Activated CD4-positive, alpha-beta T cell treated with anti-CD3 and anti-CD28 coated beads, Interleukin-2, amount 10 ng/mL, durations not matched to agents 24 days and 14 days (primary cell): Measurements from ENCODE around the gene TPRG1L. TPM values are rescaled to one million over a fixed set of nuclear protein-coding genes. Genes with fewer than 3 reads are reported as not detected.
"Not testable (repeated sequence)": the region's sequence is repeated elsewhere in the genome, so short reads cannot be mapped to it uniquely, and the experiment has no call there.

Experiments
- DNase-seq: peaks from one replicate; pipeline ENCODE4 v3.0.0; 2022
- H3K27ac Mint-ChIP-seq: one replicate; pipeline ENCODE4 v1.8.0; 2022; ENCODE audit warnings: mild to moderate bottlenecking, mixed read lengths
- H3K27me3 Mint-ChIP-seq: one replicate; pipeline ENCODE4 v1.8.0; 2022; ENCODE audit warnings: mixed read lengths
- H3K36me3 Mint-ChIP-seq: one replicate; pipeline ENCODE4 v1.8.0; 2022; ENCODE audit warnings: low read depth, mild to moderate bottlenecking, mixed read lengths
- H3K4me1 Mint-ChIP-seq: one replicate; pipeline ENCODE4 v1.8.0; 2021; ENCODE audit warnings: mixed read lengths
- H3K4me3 Mint-ChIP-seq: one replicate; pipeline ENCODE4 v1.8.0; 2022; ENCODE audit warnings: mild to moderate bottlenecking, moderate library complexity, mixed read lengths
- H3K9me3 Mint-ChIP-seq: one replicate; pipeline ENCODE4 v1.8.0; 2021; ENCODE audit warnings: mixed read lengths
- intact Hi-C: fragments of 100-400 bp; cut with micrococcal nuclease; formaldehyde crosslinking; loops from one replicate; pipeline ENCODE4 v1.15.1; 2023
- total RNA-seq: library from RNA; stranded (reverse); gene quantifications from 2 replicates; pipeline ENCODE4 v1.2.3, GENCODE V29; 2022

TPRG1L gene
- 8.6 and 9.7 TPM in 2 replicates for total RNA-seq

- no peaks in the 10 kb centered on the region for H3K9me3 Mint-ChIP-seq
- peak within 1 kb of the TSS; percentile 94 for H3K4me3 Mint-ChIP-seq
- DNase-seq, result peak; percentile 100
- H3K4me1 Mint-ChIP-seq, result peaks cover 25% of the 10 kb centered on the region
- peaks cover 4% of the 10 kb centered on the region for H3K36me3 Mint-ChIP-seq
- peak within 1 kb of the TSS; percentile 70 for H3K27ac Mint-ChIP-seq
- intact Hi-C loops, result loop anchor here (1.0 to 10.0 kb wide), 5 partner anchors 26 to 1210 kb away; partner anchors contain the start of genes ARHGEF16, PEX10, SMIM1 and WRAP73
- H3K27me3 Mint-ChIP-seq, result peaks cover 5% of the 10 kb centered on the region
Observed at GRCh38 chr1:3624200-3625136, at the start of gene TPRG1L. TPRG1L (plus strand) TSS chr1:3625015; CDS start chr1:3625073, 58 bp downstream.

DNA sequence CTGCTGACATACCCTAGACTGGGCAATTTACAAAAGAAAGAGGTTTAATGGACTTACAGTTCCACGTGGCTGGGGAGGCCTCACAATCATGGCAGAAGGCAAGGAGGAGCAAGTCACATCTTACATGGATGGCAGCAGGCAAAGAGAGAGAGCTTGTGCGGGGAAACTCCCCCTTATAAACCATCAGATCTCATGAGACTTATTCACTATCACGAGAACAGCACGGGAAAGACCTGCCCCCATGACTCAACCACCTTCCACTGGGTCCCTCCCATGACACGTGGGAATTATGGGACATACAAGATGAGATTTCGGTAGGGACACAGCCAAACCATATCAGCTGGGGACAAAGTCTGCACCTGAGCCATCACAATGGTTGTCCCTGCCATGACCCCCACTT lies 49.3 kb upstream of the TPRG1L start:
- H3K9me3 Mint-ChIP-seq, H3K4me3 Mint-ChIP-seq, intact Hi-C loops, H3K36me3 Mint-ChIP-seq, H3K4me1 Mint-ChIP-seq, DNase-seq, H3K27me3 Mint-ChIP-seq, H3K27ac Mint-ChIP-seq: not testable (repeated sequence)

DNA sequence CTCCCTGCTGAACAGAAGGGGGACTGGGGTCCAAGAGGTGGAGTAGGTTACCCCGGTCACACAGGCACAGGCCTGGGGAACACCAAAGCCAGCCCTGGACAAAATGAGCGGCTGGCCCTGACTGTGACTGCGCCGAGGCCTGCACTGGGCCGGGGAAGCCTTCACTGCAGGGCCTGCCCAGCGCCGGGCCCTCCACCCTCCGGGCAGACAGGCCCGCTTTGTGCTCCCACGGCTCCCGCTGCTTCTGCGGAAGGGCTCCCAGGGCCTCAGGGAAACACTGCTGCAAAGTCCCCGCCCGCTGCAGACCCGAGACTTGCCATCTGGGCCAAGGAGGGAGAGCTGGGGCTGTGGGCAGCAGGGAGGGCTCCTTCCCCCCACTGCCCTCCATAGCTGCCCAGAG lies 48.8 kb upstream of the TPRG1L start:
- Mint-ChIP-seq H3K36me3 (no peaks in the 10 kb centered on the region), H3K9me3 (no peaks in the 10 kb centered on the region), H3K4me1 (no peaks in the 10 kb centered on the region), H3K27ac (no peak overlapping the region), H3K4me3 (no peak overlapping the region), H3K27me3 (no peaks in the 10 kb centered on the region)
- no peak for DNase-seq
- intact Hi-C loops, result no loop called here

- Mint-ChIP-seq H3K4me3 (no peak overlapping the region), H3K27ac (no peak overlapping the region), H3K9me3 (no peaks in the 10 kb centered on the region), H3K27me3 (no peaks in the 10 kb centered on the region), H3K36me3 (no peaks in the 10 kb centered on the region), H3K4me1 (no peaks in the 10 kb centered on the region)
- no peak for DNase-seq
- intact Hi-C loops, result no loop called here
Observed at GRCh38 chr1:3577300-3577699, 47.5 kb upstream of the TPRG1L start.

DNA sequence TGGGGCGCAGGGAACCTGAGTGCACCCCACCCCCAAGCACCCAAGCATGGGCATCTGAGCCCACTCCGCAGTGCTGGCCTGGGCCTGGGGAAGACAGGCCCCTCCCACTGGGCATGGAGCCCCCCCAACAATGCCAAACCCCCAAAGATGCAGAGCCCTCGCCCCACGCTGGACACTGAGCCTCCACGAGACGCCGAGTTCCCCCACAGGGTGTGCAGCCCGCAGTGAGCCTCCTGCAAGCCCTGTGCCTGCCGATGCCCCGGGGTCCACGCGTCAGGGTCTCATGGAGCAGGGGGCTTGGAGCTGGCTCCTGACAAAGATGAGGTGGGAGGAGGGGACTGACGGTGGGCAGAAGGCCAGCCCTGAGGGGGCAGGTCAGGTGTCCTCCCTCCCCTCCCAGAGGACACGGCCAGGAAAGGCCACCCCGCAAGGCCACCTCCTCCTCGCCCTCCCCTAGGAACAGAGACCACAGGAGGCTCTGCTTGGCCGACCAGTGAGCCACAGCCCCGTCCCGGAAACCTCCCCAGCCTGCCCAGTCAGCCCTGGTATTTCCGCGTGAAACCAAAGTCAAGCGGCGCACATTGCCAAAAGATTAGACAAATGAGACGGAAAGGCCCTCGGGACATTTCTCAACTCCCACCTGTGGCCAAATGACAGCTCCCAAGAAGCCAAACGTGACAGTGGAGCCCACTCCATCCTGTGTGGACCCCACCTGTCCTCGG lies 46.9 kb upstream of the TPRG1L start:
- intact Hi-C loops, result no loop called here
- DNase-seq, result no peak
- Mint-ChIP-seq H3K36me3 (no peaks in the 10 kb centered on the region), H3K27ac (no peak overlapping the region), H3K27me3 (no peaks in the 10 kb centered on the region), H3K4me3 (no peak overlapping the region), H3K9me3 (no peaks in the 10 kb centered on the region), H3K4me1 (no peaks in the 10 kb centered on the region)

GRCh38 chr1:3578433-3578805 lies 46.4 kb upstream of the TPRG1L start:
- Mint-ChIP-seq H3K9me3 (no peaks in the 10 kb centered on the region), H3K27ac (no peak overlapping the region), H3K4me1 (no peaks in the 10 kb centered on the region), H3K36me3 (no peaks in the 10 kb centered on the region), H3K27me3 (no peaks in the 10 kb centered on the region), H3K4me3 (no peak overlapping the region)
- no peak for DNase-seq
- intact Hi-C loops, result no loop called here

GRCh38 chr1:3578906-3579305 lies 45.9 kb upstream of the TPRG1L start:
- no peak overlapping the region for H3K27ac Mint-ChIP-seq
- no peaks in the 10 kb centered on the region for H3K27me3 Mint-ChIP-seq
- H3K36me3 Mint-ChIP-seq, result no peaks in the 10 kb centered on the region
- H3K4me3 Mint-ChIP-seq, result no peak overlapping the region
- no peaks in the 10 kb centered on the region for H3K4me1 Mint-ChIP-seq
- no peak for DNase-seq
- intact Hi-C loops, result no loop called here
- H3K9me3 Mint-ChIP-seq, result no peaks in the 10 kb centered on the region

- Mint-ChIP-seq H3K4me3 (no peak overlapping the region), H3K27me3 (no peaks in the 10 kb centered on the region), H3K4me1 (no peaks in the 10 kb centered on the region), H3K27ac (no peak overlapping the region), H3K9me3 (no peaks in the 10 kb centered on the region), H3K36me3 (no peaks in the 10 kb centered on the region)
- intact Hi-C loops, result no loop called here
- no peak for DNase-seq
Observed at GRCh38 chr1:3579626-3580025, 45.2 kb upstream of the TPRG1L start.

DNA sequence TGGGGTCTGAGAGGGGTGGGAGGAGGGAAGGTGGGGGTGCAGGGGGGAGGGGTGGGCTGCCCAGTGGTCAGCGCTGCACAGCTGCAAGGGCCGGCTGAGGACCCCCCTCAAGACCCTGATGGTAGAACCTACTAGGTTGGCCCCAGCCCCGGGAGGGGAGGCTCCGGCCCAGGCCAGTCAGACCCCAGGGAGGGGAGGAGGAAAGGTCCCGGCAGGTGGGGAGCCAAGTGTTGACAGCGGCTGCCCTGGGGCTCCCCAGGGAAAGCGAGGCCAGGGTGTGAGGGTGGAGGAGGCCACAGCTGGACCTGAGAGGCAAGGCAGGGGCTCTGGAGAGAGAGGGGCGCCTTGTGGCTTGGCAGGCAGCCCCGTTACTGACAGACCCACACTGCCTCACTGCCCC lies 44.6 kb upstream of the TPRG1L start:
- Mint-ChIP-seq H3K4me1 (no peaks in the 10 kb centered on the region), H3K4me3 (no peak overlapping the region), H3K9me3 (no peaks in the 10 kb centered on the region), H3K27ac (no peak overlapping the region), H3K36me3 (no peaks in the 10 kb centered on the region), H3K27me3 (no peaks in the 10 kb centered on the region)
- intact Hi-C loops, result no loop called here
- DNase-seq, result no peak

DNA sequence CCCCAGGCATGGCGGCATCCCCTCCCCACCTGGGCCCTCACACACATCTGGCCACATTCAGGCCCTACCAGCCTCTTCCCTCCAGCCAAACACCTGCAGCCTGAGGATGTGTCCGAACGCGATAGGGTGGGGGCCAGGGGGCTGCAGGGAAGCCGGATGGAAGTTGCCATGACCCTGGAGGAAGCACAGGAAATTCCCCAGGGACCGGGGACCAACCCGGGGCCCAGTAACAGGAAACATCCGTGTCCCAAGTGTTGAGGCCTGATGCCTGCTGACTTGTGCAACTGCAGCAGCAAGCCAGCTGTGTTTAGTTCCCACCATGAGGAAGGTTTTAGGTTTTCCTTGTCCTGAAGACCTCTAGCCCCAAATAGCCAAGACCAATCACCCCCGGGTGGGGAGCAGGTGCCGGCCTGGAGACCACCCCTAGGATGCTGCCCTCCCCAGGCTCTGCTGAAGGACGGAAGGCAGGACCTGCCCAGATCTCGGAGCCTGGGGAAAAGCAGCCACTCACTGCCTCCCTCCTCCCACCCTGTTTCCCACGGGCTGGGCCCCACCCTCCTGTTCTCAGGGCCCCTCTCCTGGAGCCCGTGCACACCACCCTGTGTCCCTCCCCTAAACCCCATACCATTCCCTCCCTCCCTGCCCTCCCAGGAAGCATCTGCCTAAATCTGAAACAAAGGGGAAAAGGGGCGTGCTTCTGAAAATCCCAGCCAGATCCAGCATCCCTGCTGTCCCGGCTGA lies 43.3 kb upstream of the TPRG1L start:
- Mint-ChIP-seq H3K4me3 (no peak overlapping the region), H3K9me3 (no peaks in the 10 kb centered on the region), H3K27me3 (no peaks in the 10 kb centered on the region), H3K27ac (no peak overlapping the region), H3K36me3 (no peaks in the 10 kb centered on the region), H3K4me1 (no peaks in the 10 kb centered on the region)
- intact Hi-C loops, result no loop called here
- DNase-seq, result no peak

GRCh38 chr1:3583751-3584150 lies 41.1 kb upstream of the TPRG1L start:
- H3K4me3 Mint-ChIP-seq, H3K4me1 Mint-ChIP-seq, H3K36me3 Mint-ChIP-seq, H3K27me3 Mint-ChIP-seq, DNase-seq, intact Hi-C loops, H3K9me3 Mint-ChIP-seq, H3K27ac Mint-ChIP-seq: not testable (repeated sequence)

DNA sequence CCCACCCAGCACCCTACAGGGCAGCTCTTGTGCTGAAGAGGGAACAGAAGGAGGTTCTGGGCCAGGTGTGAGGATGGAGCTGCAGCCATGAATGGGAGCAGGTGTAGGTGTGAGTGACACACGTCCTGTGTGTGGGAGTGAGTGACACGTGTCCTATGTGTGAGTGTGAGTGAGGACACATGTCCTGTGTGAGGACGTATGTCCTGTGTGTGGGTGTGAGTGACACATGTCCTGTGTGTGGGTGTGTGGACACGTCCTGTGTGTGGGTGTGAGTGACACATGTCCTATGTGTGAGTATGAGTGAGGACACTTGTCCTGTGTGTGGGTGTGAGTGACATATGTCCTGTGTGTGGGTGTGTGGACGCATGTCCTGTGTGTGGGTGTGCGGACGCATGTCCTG lies 39.9 kb upstream of the TPRG1L start:
- intact Hi-C loops, result no loop called here
- Mint-ChIP-seq H3K27me3 (no peaks in the 10 kb centered on the region), H3K4me1 (no peaks in the 10 kb centered on the region), H3K4me3 (no peak overlapping the region), H3K27ac (no peak overlapping the region), H3K36me3 (no peaks in the 10 kb centered on the region), H3K9me3 (no peaks in the 10 kb centered on the region)
- DNase-seq, result no peak

GRCh38 chr1:3585353-3585868 lies 39.4 kb upstream of the TPRG1L start:
- DNase-seq, H3K4me3 Mint-ChIP-seq, H3K27me3 Mint-ChIP-seq, H3K36me3 Mint-ChIP-seq, intact Hi-C loops, H3K9me3 Mint-ChIP-seq, H3K4me1 Mint-ChIP-seq, H3K27ac Mint-ChIP-seq: not testable (repeated sequence)
